HT-29 (cell line): ENCODE measurements around the gene SEPSECS. TPM values are rescaled to one million over a fixed set of nuclear protein-coding genes. Genes with fewer than 3 reads are reported as not detected.

Experiments used
- DNase-seq: peaks from one replicate; pipeline ENCODE4 v3.0.0-alpha.2; 2015; ENCODE audit warnings: low spot score
- total RNA-seq: library from RNA; depleted of rRNA; stranded (reverse); fragments of >200 nt; shearing (Covaris generic); gene quantifications from 2 replicates; pipeline ENCODE4 v1.2.3, GENCODE V29; 2014

SEPSECS gene
- total RNA-seq, 1 experiment from 2014 or later: 2.4 TPM

GRCh38 chr4:25110527-25111329 lies 49.5 kb downstream of the SEPSECS start:
- DNase-seq: no peak

- no peak for DNase-seq
Observed at GRCh38 chr4:25109511-25109910, 50.7 kb downstream of the SEPSECS start.

- no peak for DNase-seq
Observed at GRCh38 chr4:25108556-25108955, 51.7 kb downstream of the SEPSECS start.

GRCh38 chr4:25107827-25108516 lies 52.3 kb downstream of the SEPSECS start:
- DNase-seq: no peak

GRCh38 chr4:25106363-25107151 lies 53.7 kb downstream of the SEPSECS start:
- DNase-seq: no peak

DNA sequence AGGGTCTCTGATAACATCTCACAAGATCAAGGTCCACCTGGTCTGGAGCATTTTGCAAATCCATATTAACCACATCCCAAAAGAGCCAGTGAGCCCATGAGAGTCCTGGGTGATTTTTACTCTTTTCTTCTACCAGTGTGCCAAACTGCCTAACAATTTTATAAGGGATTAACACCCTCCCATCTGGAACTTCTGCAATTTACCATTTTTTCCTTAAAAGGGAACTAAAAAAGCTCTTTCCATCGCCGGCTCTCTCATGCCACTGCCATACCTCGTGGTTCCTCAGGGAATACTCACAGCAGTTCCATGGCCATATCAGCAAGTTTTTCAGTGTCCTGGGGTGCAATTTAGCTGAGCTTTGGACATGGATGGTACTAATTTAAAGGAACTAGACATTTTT lies 55.7 kb downstream of the SEPSECS start:
- DNase-seq: no peak

DNA sequence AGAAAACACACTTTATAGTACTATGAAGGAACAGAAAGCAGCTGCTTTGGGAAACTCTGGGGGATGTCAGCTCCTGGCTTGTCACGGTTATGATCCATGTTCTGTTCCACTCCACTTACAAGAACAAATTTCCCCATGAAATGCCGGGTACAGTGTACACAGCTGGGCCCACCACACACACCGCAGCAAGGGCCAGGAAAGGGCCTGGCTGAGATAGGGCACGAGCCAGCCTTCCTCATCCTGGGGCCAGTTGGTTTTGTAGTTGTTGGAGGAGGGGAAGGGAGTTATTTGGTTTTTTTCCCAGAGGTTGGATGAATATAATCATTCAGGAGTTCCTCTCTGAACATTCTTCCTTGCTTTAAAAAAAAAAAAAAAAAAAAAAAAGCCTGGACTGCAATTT lies 56.8 kb downstream of the SEPSECS start:
- no peak for DNase-seq

DNA sequence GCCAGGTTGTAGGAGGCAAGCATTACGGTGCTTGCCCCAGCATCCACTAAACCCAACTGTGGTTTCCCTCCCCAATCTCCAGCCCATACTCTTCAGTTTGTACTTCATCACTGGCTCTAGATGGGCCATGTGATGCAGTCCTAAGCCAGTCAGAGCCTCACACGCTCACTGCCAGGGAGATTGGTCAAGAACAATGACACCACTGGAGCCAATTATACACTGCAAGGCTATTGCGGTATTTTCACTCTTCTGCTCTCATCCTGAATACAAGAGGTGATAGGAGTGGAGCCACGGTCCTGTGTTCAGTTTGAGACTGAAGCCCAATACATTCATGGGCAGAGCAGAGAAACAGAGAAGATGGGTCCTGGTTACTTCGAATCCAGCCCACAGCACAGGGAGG lies 58.4 kb downstream of the SEPSECS start:
- DNase-seq: no peak

GRCh38 chr4:25100710-25101109 lies 59.5 kb downstream of the SEPSECS start:
- no peak for DNase-seq

DNA sequence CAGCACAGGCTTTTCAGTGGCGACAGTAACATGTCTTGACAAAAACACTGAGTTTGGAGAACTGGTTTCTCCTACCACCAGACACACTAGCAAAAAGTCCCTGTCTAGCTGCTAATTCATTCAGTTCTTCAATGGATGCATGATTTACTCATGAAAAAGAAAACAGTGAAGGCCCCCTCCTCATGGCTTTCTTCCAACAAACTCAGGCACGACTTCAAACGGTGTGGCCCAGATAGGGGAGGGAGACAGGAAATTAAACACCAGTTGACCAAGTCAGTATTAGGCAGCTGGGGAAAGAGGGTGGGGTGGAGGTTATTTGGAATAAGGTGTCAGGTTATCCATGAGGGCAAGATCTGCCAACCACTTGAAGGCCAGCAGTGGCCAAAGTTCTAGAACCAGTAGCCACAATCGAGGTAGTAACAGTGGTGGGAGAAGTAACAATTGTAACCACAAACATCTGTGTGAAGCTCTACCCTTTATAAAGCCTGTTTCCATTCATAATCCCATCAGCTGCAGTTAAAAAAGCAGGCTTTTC lies 60.2 kb downstream of the SEPSECS start:
- no peak for DNase-seq

DNA sequence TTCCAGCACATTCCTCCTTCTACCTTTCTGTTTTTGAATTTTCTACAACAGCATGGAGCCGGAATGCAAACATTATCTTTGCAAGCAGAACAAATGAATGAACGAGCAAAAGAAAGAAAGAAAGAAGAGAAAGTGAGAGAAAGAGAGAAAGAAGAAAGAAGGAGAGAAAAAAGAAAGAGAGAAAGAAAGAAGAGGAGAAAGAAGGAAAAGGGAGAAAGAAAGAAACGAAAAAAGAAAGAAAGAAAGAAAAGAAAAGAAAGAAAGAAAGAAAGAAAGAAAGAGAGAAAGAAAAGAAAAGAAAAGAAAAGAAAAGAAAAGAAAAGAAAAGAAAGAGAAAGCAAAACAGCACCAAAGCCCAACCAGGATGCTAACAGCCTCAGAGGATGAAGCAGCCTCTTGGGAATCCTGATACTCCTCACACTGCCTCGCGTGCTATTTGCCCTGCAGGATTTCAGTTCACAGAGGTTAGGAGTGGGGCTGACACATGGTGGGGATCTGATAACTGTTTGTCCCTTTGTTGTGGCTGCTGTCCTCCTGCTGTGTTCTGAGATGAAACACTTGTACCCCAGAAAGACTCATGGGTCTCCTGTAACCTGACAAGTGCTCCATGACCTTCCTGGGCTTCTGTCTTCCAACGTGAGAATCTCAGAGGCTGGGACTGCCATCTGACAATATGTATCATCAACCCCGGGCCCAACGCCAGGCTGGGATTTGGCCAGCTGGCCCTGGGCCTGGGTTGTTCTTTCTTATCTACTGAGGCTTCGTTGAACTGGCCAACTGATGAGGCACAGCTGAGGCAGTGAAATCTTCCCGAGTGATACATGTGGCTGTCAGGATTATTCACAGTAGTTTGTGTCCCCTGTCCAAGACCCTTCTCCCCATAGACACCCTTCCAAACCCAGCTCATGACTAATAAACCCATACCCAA lies 61.0 kb downstream of the SEPSECS start:
- DNase-seq: no peak

DNA sequence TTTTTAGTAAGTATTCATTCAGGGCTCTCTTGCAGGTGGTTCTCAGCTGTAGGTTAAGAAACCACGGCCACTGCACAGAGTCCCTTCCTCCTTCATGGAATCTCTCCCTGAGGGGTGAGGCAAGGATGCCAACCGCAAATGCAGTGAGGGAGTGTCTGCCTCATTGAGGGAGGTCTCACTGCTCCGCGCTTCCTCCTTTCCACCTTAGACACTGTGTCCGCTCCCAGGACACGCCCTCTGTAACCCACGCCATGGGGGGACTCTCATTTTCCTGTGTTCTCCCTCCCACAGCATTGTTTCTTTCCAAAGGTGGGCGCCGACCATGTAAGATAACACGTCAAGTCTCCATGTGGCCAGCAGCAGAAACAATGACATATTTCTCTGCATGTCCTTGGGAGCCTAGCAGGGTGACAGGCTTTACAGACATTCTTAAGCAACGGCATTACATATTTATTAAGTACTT lies 63.2 kb downstream of the SEPSECS start:
- no peak for DNase-seq

- DNase-seq: no peak
Observed at GRCh38 chr4:25096251-25096980, 63.8 kb downstream of the SEPSECS start.

DNA sequence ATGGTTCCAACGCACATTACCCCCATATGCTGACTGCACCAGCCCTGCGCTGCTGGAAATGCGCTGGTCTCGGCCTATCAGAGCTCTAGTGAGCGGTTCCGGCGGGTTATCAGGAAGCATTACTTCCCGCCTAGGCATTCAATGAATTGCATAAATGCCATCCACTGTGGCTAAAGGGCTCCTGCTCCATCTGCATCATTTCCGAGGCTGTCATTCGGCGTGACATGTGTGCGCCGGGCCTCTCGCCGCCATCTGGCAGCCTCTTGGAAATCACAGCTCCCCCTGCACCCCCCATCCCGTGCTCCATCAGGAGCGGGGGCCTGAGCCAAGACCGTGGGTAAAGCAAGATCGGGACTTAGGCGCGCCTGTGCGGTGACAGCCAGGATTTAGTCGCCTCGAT lies 64.4 kb downstream of the SEPSECS start:
- DNase-seq: no peak

GRCh38 chr4:25092139-25092538 lies 68.1 kb downstream of the SEPSECS start:
- no peak for DNase-seq

DNA sequence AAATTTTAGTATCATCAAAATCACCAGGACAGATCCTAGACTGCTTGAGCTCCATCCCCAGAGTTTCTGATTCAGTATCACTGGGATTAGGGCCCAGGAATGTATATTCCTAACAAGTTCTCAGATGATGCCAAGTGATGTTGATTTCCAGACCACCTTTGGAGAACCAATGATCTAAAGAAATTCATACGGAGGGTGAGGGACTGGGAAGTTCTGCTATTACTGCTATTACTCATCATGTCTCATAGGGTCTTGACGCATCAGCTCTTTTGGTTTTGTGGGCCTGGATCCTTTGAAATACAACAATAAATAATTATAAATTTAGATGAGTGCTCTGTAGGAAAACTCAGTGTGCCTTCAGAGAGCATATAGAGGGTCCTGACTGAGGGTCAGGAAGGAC lies 69.7 kb downstream of the SEPSECS start:
- no peak for DNase-seq

GRCh38 chr4:25089051-25089763 lies 71.0 kb downstream of the SEPSECS start:
- no peak for DNase-seq

DNA sequence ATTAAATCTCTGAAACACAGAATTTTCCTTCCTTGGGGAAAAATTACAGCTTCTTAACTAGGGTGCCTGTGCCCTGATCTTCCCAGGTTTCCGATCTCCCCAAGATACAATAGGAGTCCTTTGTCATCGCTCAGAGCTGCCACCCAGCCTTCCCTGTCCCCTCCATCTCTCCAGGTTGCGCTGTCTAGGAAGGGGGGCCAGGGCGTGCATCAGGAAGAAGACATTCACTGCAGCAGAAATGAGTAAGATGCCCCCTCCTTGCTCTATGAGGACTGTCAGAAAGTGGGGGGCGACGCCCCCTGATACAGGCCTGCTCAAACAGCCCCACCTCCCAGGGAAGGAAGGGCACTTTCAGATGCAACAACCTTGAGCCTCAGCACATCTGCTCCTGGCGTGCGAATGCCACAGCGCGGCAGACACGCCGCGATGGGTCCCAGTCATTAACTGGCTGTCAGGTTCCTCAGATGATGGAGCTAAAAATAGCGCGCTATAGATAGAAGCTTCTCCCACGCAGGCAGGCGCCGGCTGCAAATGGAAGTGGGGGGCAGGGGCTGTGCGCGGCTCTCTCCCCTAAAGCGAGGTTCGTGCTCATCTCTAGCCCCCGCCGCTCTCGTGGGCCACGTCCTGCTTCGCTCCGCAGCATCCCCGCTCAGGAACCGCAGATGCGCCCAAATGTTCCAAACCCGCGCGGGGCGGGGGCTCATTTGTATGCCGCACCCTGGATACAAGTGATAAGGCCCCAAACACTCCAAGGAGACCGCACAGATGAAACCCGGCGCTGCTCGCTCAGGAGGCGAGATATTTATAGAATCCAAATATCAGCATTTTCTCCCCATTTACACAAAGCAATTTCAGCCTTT lies 71.9 kb downstream of the SEPSECS start:
- no peak for DNase-seq

DNA sequence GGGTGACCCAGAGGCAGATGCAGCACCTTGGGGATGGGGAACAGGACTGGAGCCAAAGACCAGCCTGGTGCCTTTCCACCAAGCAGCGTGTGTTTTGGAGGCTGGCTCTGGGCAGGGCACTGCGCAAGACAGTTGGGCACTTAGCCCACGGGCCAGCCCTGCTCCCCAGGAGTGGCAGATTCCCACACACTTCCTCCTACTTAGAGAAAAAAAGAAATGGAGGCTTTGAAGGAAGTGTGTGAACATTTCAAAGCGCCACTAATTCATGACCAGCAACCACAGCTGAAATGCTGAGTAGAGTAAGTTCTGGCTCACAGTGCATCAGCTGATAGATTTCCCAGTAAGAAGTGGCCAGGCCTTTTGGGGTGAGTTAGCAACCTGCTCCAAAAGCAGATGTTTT lies 74.6 kb downstream of the SEPSECS start:
- DNase-seq: no peak
